LNCaP clone FGC (cell line): Measurements from ENCODE around the gene ENPP7.
"Not testable (repeated sequence)": the region's sequence is repeated elsewhere in the genome, so short reads cannot be mapped to it uniquely, and the experiment has no call there.

ENCODE experiments used
- DNase-seq: peaks from one replicate; pipeline ENCODE4 v3.0.0-alpha.2; 2011; ENCODE audit warnings: low read depth
- H3K4me3 ChIP-seq: 2 replicates; pipeline ENCODE4 v1.5.1; 2011; ENCODE audit warnings: mild to moderate bottlenecking, low read depth, low read length, control low read depth
- CTCF ChIP-seq: IDR thresholded peaks from 2 replicates; pipeline ENCODE4 v1.5.1; 2012; ENCODE audit warnings: mild to moderate bottlenecking; ENCODE audit not compliant: control insufficient read depth, insufficient read depth; ENCODE audit errors: extremely low read depth

Gene ENPP7

GRCh38 chr17:79749958-79750357, 19.2 kb downstream of the ENPP7 start:
- TF ChIP-seq CTCF: no peak
- no peak overlapping the region for H3K4me3 ChIP-seq
- no peak for DNase-seq

- no peak for TF ChIP-seq CTCF
- DNase-seq: no peak
These were observed 20.2 kb downstream of the ENPP7 start for GRCh38 chr17:79750650-79751545.

GRCh38 chr17:79752175-79752574, 21.4 kb downstream of the ENPP7 start:
- DNase-seq: no peak
- TF ChIP-seq CTCF: no peak
- no peak overlapping the region for H3K4me3 ChIP-seq

More at GRCh38 chr17:79750650-79751545, 20.2 kb downstream of the ENPP7 start:
- H3K4me3 ChIP-seq: no peak overlapping the region

GRCh38 chr17:79754370-79754769, 23.6 kb downstream of the ENPP7 start:
- no peak for TF ChIP-seq CTCF
- no peak overlapping the region for H3K4me3 ChIP-seq
- no peak for DNase-seq

- not testable (repeated sequence) for DNase-seq, H3K4me3 ChIP-seq
These were observed 24.2 kb downstream of the ENPP7 start for GRCh38 chr17:79754903-79755302.

- DNase-seq: no peak
- TF ChIP-seq CTCF: no peak
- H3K4me3 ChIP-seq: no peak overlapping the region
These were observed 24.8 kb downstream of the ENPP7 start for GRCh38 chr17:79755591-79755990.

GRCh38 chr17:79757140-79757745, 26.5 kb downstream of the ENPP7 start:
- DNase-seq: no peak
- no peak overlapping the region for H3K4me3 ChIP-seq
- TF ChIP-seq CTCF: no peak
